CD4-positive, CD25-positive, alpha-beta regulatory T cell (primary cell): Measurements from ENCODE around the gene SELPLG. TPM values are rescaled to one million over a fixed set of nuclear protein-coding genes. Genes with fewer than 3 reads are reported as not detected.

ENCODE experiments used
- ATAC-seq, 2 donors: fragments of 150-1000 bp; cut with Tn5 transposase; one replicate each; pipeline ENCODE4 v1.10.0; 2021; ENCODE audit warnings: low read depth in 2 of 2, moderate number of reproducible peaks in 2 of 2, moderate library complexity in 1 of 2
- DNase-seq, 3 donors: peaks; one replicate each; pipeline versions ENCODE4 v3.0.0 to v3.0.0-alpha.2; 2012 to 2022; ENCODE audit warnings: mixed read lengths in 1 of 3
- H3K27ac ChIP-seq: one replicate; pipeline ENCODE4 v1.7.0; 2013; ENCODE audit warnings: mild to moderate bottlenecking, low read length; ENCODE audit not compliant: insufficient read depth, poor library complexity, severe bottlenecking
- H3K27me3 ChIP-seq: one replicate; pipeline ENCODE4 v1.7.0; 2013; ENCODE audit warnings: low read length; ENCODE audit not compliant: control insufficient read depth, insufficient read depth
- H3K36me3 ChIP-seq: one replicate; pipeline ENCODE4 v1.7.0; 2013; ENCODE audit warnings: mild to moderate bottlenecking, low read length, moderate library complexity; ENCODE audit not compliant: control insufficient read depth, insufficient read depth
- H3K4me1 ChIP-seq: 2 replicates; pipeline ENCODE4 v1.7.0; 2013; ENCODE audit warnings: mild to moderate bottlenecking, low read length; ENCODE audit not compliant: insufficient read depth, control insufficient read depth, poor library complexity, severe bottlenecking
- H3K4me3 ChIP-seq: one replicate; pipeline ENCODE4 v1.7.0; 2013; ENCODE audit warnings: low read depth, mild to moderate bottlenecking, low read length, moderate library complexity
- H3K9me3 ChIP-seq, 2 experiments: 1 replicate in 1 of 2; 2 replicates in 1 of 2; pipeline ENCODE4 v1.7.0; 2013; ENCODE audit warnings: low read length in 2 of 2, mild to moderate bottlenecking in 1 of 2, moderate library complexity in 1 of 2; ENCODE audit not compliant: control insufficient read depth in 2 of 2
- H3K27ac Mint-ChIP-seq, 3 donors: one replicate each; pipeline ENCODE4 v1.8.0; 2020 to 2022; ENCODE audit warnings: mild to moderate bottlenecking in 3 of 3, mixed read lengths in 3 of 3, moderate library complexity in 2 of 3
- H3K27me3 Mint-ChIP-seq: one replicate; pipeline ENCODE4 v1.8.0; 2022; ENCODE audit warnings: mild to moderate bottlenecking, mixed read lengths
- H3K36me3 Mint-ChIP-seq: one replicate; pipeline ENCODE4 v1.8.0; 2020; ENCODE audit warnings: mixed read lengths
- H3K4me1 Mint-ChIP-seq, 4 donors: one replicate each; pipeline ENCODE4 v1.8.0; 2020 to 2022; ENCODE audit warnings: mixed read lengths in 4 of 4, mild to moderate bottlenecking in 1 of 4
- H3K4me3 Mint-ChIP-seq, 4 donors: one replicate each; pipeline ENCODE4 v1.8.0; 2020 to 2022; ENCODE audit warnings: mild to moderate bottlenecking in 4 of 4, mixed read lengths in 4 of 4, moderate library complexity in 3 of 4
- H3K9me3 Mint-ChIP-seq, 7 donors: one replicate each; pipeline ENCODE4 v1.8.0; 2020 to 2022; ENCODE audit warnings: mixed read lengths in 7 of 7, mild to moderate bottlenecking in 3 of 7, moderate library complexity in 2 of 7
- polyA plus RNA-seq, 4 donors: library from polyadenylated mRNA; unstranded; fragments of 300-500 nt; fragmentation: Illumina TruSeq; gene quantifications; one replicate each; pipeline ENCODE4 v1.2.3, GENCODE V29; 2021
- total RNA-seq: library from RNA; stranded (reverse); gene quantifications from one replicate; pipeline ENCODE4 v1.2.3, GENCODE V29; 2022

Gene SELPLG
- total and polyA plus RNA-seq, 5 donors from 2014 or later, result 218 to 844 (median 816) TPM

DNA sequence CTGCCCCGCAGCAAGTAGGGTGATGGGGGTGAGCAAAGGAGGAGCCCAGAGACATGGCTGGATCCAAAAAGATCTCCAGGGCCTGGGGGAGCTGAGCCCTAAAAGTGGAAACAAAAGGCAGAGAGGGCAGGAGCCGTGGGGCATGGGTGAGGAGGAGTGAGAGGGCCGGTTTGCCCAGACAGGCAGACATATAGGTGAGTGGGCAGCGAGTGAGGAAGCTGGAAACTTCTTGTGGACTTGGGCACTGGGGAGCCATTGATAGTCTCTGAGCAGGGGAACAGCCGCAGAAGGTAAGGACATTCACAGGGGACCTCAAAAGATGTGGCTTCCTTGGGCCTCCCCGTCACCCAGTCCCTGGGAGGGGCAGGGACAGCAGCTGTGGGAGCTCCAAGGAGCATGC, 19.1 kb downstream of the SELPLG start:
- no peak for ATAC-seq
- no peak overlapping the region for H3K27ac ChIP-seq
- Mint-ChIP-seq H3K4me1 (peaks cover 20 to 56% (median 39%) of the 10 kb centered on the region in 4 donors), H3K27ac (peak overlapping the region in 2 of 3 donors; percentile 79 to 92), H3K4me3 (no peak overlapping the region), H3K27me3 (no peaks in the 10 kb centered on the region), H3K9me3 (peaks cover 0 to 10% (median 0%) of the 10 kb centered on the region in 7 donors), H3K36me3 (peaks cover 12% of the 10 kb centered on the region)
- no peaks in the 10 kb centered on the region for H3K27me3 ChIP-seq
- DNase-seq, result no peak
- no peak overlapping the region for H3K4me3 ChIP-seq
- H3K4me1 ChIP-seq, result peaks cover 28% of the 10 kb centered on the region
- H3K36me3 ChIP-seq, result peaks cover 15% of the 10 kb centered on the region
- peaks cover 2 to 6% of the 10 kb centered on the region in 2 experiments for H3K9me3 ChIP-seq

DNA sequence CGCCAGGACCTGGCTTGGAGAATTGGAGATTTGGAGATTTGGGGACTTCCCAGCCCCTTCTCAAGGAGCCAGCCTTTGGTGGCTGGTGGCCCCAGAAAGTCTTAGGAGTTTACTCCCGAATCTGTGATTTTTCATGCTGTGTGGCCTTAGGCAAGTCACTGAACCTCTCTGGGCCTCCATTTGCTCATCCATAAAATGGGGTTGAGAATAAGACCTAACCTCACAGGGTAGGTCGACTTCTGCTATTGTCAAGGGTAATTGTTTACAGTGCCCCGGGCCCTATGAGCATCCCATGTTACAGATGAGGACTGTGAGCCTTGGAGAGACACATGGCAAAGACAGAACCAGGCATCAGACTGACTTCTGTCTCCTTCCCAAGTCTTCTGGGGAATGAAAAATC, 19.7 kb downstream of the SELPLG start:
- Mint-ChIP-seq H3K36me3 (peaks cover 11% of the 10 kb centered on the region), H3K4me1 (peaks cover 20 to 50% (median 35%) of the 10 kb centered on the region in 4 donors), H3K9me3 (peaks cover 0 to 10% (median 0%) of the 10 kb centered on the region in 7 donors), H3K27ac (peak overlapping the region in 2 of 3 donors; percentile 79 to 92), H3K4me3 (peak overlapping the region in 1 of 4 donors; percentile 40), H3K27me3 (no peaks in the 10 kb centered on the region)
- Histone ChIP-seq H3K9me3 (peaks cover 2 to 6% of the 10 kb centered on the region in 2 experiments), H3K4me1 (peaks cover 28% of the 10 kb centered on the region), H3K27me3 (no peaks in the 10 kb centered on the region), H3K27ac (peak overlapping the region; percentile 30), H3K36me3 (peaks cover 9% of the 10 kb centered on the region), H3K4me3 (no peak overlapping the region)
- ATAC-seq, result no peak
- DNase-seq, result no peak

GRCh38 chr12:108613548-108613947, 20.1 kb downstream of the SELPLG start:
- no peak for DNase-seq
- no peak overlapping the region for H3K27ac Mint-ChIP-seq
- Histone ChIP-seq H3K27ac (peak overlapping the region; percentile 30), H3K27me3 (no peaks in the 10 kb centered on the region), H3K36me3 (peaks cover 7% of the 10 kb centered on the region), H3K4me1 (peaks cover 24% of the 10 kb centered on the region), H3K9me3 (peaks cover 2 to 6% of the 10 kb centered on the region in 2 experiments), H3K4me3 (no peak overlapping the region)
- H3K27me3 Mint-ChIP-seq, result no peaks in the 10 kb centered on the region
- peaks cover 0 to 10% (median 0%) of the 10 kb centered on the region in 7 donors for H3K9me3 Mint-ChIP-seq
- H3K4me1 Mint-ChIP-seq, result peaks cover 20 to 46% (median 32%) of the 10 kb centered on the region in 4 donors
- peaks cover 11% of the 10 kb centered on the region for H3K36me3 Mint-ChIP-seq
- no peak for ATAC-seq
- H3K4me3 Mint-ChIP-seq, result no peak overlapping the region

DNA sequence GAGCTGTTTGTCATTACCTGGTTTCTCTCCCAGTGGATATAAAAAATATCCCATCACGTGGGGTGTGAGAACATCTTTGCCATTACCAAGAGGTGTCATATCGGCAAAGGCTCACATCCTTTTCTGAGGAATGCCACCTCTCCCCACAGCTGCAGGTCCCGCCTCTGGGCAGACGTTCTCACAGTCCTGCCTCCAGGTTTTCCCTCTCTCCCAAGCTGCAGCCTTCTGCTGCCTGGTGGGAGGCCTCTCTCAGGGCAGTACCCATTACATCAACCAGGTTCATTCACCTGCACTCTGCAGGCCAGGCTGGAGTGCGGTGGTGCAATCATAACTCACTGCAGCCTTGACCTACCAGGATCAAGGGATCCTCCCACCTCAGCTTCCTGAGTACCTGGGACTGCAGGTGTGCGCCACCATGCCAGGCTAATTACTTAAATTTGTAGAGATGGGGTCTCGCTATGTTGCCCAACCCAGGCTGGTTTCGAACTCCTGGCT, 20.9 kb downstream of the SELPLG start:
- Mint-ChIP-seq H3K4me1 (peaks cover 13 to 39% (median 26%) of the 10 kb centered on the region in 4 donors), H3K4me3 (no peak overlapping the region), H3K9me3 (peaks cover 0 to 10% (median 0%) of the 10 kb centered on the region in 7 donors), H3K27ac (peak overlapping the region in 1 of 3 donors; percentile 75), H3K27me3 (no peaks in the 10 kb centered on the region), H3K36me3 (peaks cover 11% of the 10 kb centered on the region)
- H3K9me3 ChIP-seq, result peaks cover 2 to 6% of the 10 kb centered on the region in 2 experiments
- no peaks in the 10 kb centered on the region for H3K27me3 ChIP-seq
- ATAC-seq, result no peak
- H3K4me1 ChIP-seq, result peaks cover 17% of the 10 kb centered on the region
- H3K27ac ChIP-seq, result no peak overlapping the region
- H3K4me3 ChIP-seq, result no peak overlapping the region
- H3K36me3 ChIP-seq, result peaks cover 5% of the 10 kb centered on the region
- DNase-seq, result no peak

DNA sequence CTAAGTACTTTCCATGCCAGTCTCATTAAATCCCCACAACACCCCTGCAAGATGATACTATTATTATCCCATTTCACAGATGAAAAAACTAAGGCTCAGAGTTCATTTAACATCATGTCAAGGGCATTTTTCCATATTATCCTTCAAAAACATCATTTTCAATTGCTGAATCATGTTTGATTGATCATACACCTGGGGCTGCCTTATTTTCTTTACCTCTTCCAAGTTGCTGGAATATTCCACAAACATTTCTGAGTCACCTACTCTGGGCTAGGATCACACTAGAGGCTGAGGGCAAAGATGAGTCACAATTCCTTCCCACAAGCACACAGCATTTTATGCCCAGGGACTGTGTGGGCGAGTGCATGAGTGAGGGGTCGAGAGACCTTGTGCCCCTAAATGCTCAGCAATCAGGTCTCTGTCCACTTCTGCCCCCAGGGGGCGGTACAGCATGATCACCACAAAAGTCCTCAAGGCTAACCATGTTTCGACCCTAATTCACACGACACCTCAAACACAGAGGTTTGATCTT, 21.7 kb downstream of the SELPLG start:
- Histone ChIP-seq H3K4me1 (peaks cover 8% of the 10 kb centered on the region), H3K4me3 (no peak overlapping the region), H3K36me3 (peaks cover 5% of the 10 kb centered on the region), H3K27ac (no peak overlapping the region), H3K9me3 (peaks cover 2 to 6% of the 10 kb centered on the region in 2 experiments), H3K27me3 (no peaks in the 10 kb centered on the region)
- H3K36me3 Mint-ChIP-seq, result peaks cover 9% of the 10 kb centered on the region
- H3K27me3 Mint-ChIP-seq, result no peaks in the 10 kb centered on the region
- H3K4me1 Mint-ChIP-seq, result peaks cover 4 to 30% (median 20%) of the 10 kb centered on the region in 4 donors
- peak overlapping the region; percentile 60 to 75 (median 70) for H3K27ac Mint-ChIP-seq
- peak; percentile 32 to 68 (median 50) for DNase-seq
- peak; percentile 27 to 33 for ATAC-seq
- peaks cover 0 to 10% (median 0%) of the 10 kb centered on the region in 7 donors for H3K9me3 Mint-ChIP-seq
- H3K4me3 Mint-ChIP-seq, result no peak overlapping the region

DNA sequence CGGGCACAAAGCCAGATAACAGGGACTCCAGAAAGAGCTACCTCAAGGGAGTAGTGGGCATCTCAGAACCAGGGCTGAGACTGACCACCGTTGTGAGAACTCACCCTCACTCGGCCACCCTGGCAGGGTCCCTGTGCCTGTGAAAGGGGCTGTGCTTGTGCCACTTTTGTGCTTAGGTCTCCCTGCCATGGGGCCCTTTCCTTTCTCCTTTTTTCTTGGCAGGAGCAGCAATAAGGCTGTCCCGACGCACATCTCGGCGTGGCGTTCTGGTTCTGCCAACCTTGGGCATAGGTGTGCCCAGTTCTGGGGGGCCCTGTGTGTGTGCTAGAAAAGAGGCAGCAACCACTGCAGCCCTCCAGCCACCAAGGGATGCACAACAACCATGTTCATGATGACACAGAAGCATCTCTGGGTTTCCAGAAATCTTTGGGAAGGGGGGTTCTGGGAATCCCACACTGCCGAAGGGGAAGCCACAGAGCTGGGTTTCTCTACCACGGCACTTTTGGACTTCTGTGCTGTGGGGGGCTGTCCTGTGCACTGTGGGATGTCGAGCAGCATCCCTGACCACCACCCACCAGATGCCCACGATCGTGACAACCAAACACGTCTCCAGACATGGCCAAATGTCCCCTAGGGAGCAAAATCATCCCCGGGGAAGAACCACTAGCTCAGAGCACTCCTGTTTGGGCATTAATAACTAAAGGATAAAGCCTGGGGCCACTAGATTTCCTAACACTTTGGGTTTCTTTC, 22.7 kb downstream of the SELPLG start:
- Histone ChIP-seq H3K36me3 (peaks cover 2% of the 10 kb centered on the region), H3K9me3 (peaks cover 2 to 5% of the 10 kb centered on the region in 2 experiments), H3K4me1 (no peaks in the 10 kb centered on the region), H3K4me3 (no peak overlapping the region), H3K27ac (no peak overlapping the region), H3K27me3 (no peaks in the 10 kb centered on the region)
- H3K4me3 Mint-ChIP-seq, result no peak overlapping the region
- no peaks in the 10 kb centered on the region for H3K36me3 Mint-ChIP-seq
- no peak for DNase-seq
- H3K9me3 Mint-ChIP-seq, result peaks cover 0 to 5% (median 0%) of the 10 kb centered on the region in 7 donors
- no peaks in the 10 kb centered on the region for H3K27me3 Mint-ChIP-seq
- no peak overlapping the region for H3K27ac Mint-ChIP-seq
- H3K4me1 Mint-ChIP-seq, result peaks cover 0 to 21% (median 12%) of the 10 kb centered on the region in 4 donors
- ATAC-seq, result no peak

GRCh38 chr12:108610336-108610815, 23.3 kb downstream of the SELPLG start:
- Mint-ChIP-seq H3K4me1 (peaks cover 0 to 15% (median 10%) of the 10 kb centered on the region in 4 donors), H3K4me3 (no peak overlapping the region), H3K27me3 (no peaks in the 10 kb centered on the region), H3K27ac (peak overlapping the region in 1 of 3 donors; percentile 54), H3K36me3 (no peaks in the 10 kb centered on the region), H3K9me3 (peaks cover 0 to 1% (median 0%) of the 10 kb centered on the region in 7 donors)
- H3K27me3 ChIP-seq, result no peaks in the 10 kb centered on the region
- H3K9me3 ChIP-seq, result no peaks in the 10 kb centered on the region
- no peak overlapping the region for H3K27ac ChIP-seq
- no peaks in the 10 kb centered on the region for H3K4me1 ChIP-seq
- no peak overlapping the region for H3K4me3 ChIP-seq
- no peaks in the 10 kb centered on the region for H3K36me3 ChIP-seq
- DNase-seq (no peak), ATAC-seq (no peak)
